Gastrocnemius medialis (tissue), 4 donors: ENCODE measurements around the gene CNGB1. TPM values are rescaled to one million over a fixed set of nuclear protein-coding genes. Genes with fewer than 3 reads are reported as not detected.
"Not testable (repeated sequence)": the region's sequence is repeated elsewhere in the genome, so short reads cannot be mapped to it uniquely, and the experiment has no call there.

Source experiments
- ATAC-seq, 2 donors: fragments of 150-250 bp; one replicate each; pipeline ENCODE4 v1.9.1; 2016
- DNase-seq, 2 donors: peaks; one replicate each; pipeline ENCODE4 v3.0.0-alpha.2; 2019
- H3K27ac ChIP-seq, 4 donors: fragments of 200-600 bp; sonication (generic); 1 replicate in 1 of 4; 2 replicates in 3 of 4; pipeline ENCODE4 v1.5.1; 2016 to 2018; ENCODE audit warnings: mild to moderate bottlenecking in 2 of 4, moderate library complexity in 1 of 4
- H3K27me3 ChIP-seq, 3 donors: fragments of 200-600 bp; sonication (generic) in 2 of 3; 1 replicate in 1 of 3; 2 replicates in 2 of 3; pipeline versions ENCODE4 v1.5.1 to v1.6.0; 2016 to 2019; ENCODE audit warnings: mild to moderate bottlenecking in 1 of 3, moderate library complexity in 1 of 3
- H3K36me3 ChIP-seq, 2 donors: fragments of 200-600 bp; sonication (generic) in 1 of 2; one replicate each; pipeline ENCODE4 v1.5.1; 2017 to 2018
- H3K4me1 ChIP-seq, 2 donors: fragments of 200-600 bp; sonication (generic) in 1 of 2; one replicate each; pipeline ENCODE4 v1.5.1; 2016 to 2017; ENCODE audit warnings: mild to moderate bottlenecking in 2 of 2
- H3K4me3 ChIP-seq, 4 donors: fragments of 200-600 bp; sonication (generic) in 3 of 4; 1 replicate in 1 of 4; 2 replicates in 3 of 4; pipeline ENCODE4 v1.5.1; 2016 to 2019; ENCODE audit warnings: mild to moderate bottlenecking in 2 of 4
- H3K9me3 ChIP-seq, 3 donors: fragments of 200-600 bp; sonication (generic) in 2 of 3; 1 replicate in 1 of 3; 2 replicates in 2 of 3; pipeline ENCODE4 v1.5.1; 2016 to 2019
- POLR2A ChIP-seq, 2 donors: fragments of 450-650 bp; IDR thresholded peaks; one replicate each; pipeline ENCODE4 v1.6.1; 2017; ENCODE audit warnings: antibody characterized with exemption in 2 of 2, mild to moderate bottlenecking in 2 of 2, moderate library complexity in 2 of 2
- in situ Hi-C, 4 donors: fragments of 200-750 bp; cut with MboI; loops; one replicate each; pipeline versions ENCODE4 v1.15.0 to v1.8.0; 2017; ENCODE audit warnings: low sequenced_read_pairs in 4 of 4
- intact Hi-C: fragments of 100-400 bp; cut with DNase I; formaldehyde crosslinking; loops from one replicate; pipeline ENCODE4 v1.15.1; 2023; ENCODE audit warnings: low total_unique reads
- total RNA-seq, 4 donors: library from RNA; depleted of rRNA; stranded (reverse); fragments of >200 nt; gene quantifications; one replicate each; pipeline versions ENCODE4 v1.1.0 to v1.2.3, GENCODE V29; 2016
- TF ChIP-seq, protein P1 (sequence below), 5 experiments: fragments of 450-650 bp in 3 of 5; fragments of 200-600 bp in 2 of 5; sonication (generic) in 2 of 5; IDR thresholded peaks in 4 of 5; conservative IDR thresholded peaks in 1 of 5; 1 replicate in 4 of 5; 2 replicates in 1 of 5; pipeline ENCODE4 v1.5.1; 2016 to 2019; ENCODE audit warnings: antibody characterized with exemption in 5 of 5, mild to moderate bottlenecking in 3 of 5, moderate library complexity in 3 of 5

Gene CNGB1
- total RNA-seq, 4 donors from 2014 or later: not detected

DNA sequence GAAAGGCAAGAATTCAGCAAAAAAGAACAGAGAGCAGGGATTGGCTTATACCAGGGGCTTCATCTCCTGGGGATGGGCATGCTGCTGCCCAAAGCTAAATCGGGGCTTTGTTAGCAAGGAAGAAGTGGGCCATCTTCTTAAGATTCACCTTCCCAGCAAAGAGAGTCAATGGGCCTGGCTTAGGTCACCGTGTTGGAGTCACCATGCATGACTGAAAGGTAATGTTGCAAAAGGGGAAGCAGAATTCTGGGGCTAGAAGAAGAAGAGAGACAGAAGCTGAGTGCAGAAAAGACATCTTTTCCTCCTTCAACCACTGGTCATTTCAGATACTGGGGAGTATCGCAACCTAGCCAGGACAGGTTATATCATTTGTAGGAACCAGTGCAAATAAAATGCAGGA is 92.3 kb downstream of the CNGB1 start:
- DNase-seq (no peak), ATAC-seq (no peak)
- intact Hi-C loops: no loop called here
- Histone ChIP-seq H3K27ac (no peak overlapping the region), H3K4me3 (no peak overlapping the region), H3K4me1 (no peaks in the 10 kb centered on the region), H3K9me3 (no peaks in the 10 kb centered on the region), H3K36me3 (no peaks in the 10 kb centered on the region), H3K27me3 (peaks cover 4 to 19% (median 19%) of the 10 kb centered on the region in 3 donors)
- TF ChIP-seq, protein P1, sequence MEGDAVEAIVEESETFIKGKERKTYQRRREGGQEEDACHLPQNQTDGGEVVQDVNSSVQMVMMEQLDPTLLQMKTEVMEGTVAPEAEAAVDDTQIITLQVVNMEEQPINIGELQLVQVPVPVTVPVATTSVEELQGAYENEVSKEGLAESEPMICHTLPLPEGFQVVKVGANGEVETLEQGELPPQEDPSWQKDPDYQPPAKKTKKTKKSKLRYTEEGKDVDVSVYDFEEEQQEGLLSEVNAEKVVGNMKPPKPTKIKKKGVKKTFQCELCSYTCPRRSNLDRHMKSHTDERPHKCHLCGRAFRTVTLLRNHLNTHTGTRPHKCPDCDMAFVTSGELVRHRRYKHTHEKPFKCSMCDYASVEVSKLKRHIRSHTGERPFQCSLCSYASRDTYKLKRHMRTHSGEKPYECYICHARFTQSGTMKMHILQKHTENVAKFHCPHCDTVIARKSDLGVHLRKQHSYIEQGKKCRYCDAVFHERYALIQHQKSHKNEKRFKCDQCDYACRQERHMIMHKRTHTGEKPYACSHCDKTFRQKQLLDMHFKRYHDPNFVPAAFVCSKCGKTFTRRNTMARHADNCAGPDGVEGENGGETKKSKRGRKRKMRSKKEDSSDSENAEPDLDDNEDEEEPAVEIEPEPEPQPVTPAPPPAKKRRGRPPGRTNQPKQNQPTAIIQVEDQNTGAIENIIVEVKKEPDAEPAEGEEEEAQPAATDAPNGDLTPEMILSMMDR (IDR thresholded peaks at IDR 0.05 in 4 of 5, conservative IDR thresholded peaks at IDR 0.05 in 1 of 5): no peak
- no peak for TF ChIP-seq POLR2A (IDR thresholded peaks at IDR 0.05)
- in situ Hi-C loops: no loop called here

DNA sequence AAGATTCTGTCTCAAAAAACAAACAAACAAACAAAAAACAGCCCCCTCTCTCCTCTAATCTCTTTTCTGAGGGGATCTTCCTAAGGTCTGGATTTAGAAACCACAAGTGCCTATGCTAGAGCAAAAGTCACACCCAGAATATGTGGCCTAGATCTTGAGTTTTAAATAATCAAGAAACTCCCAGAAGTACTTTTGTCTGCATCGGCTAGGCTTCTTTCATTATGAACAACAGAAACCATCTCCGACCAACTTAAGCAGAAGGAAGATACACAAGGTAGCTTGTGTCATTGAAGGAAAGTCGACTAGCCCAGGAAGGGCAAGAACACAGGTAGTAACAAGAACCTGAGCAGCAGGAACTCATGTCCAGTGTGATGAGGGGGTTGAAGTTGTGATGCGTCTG is 94.7 kb downstream of the CNGB1 start:
- H3K27ac ChIP-seq: no peak overlapping the region
- no peak for ATAC-seq
- intact Hi-C loops (no loop called here), in situ Hi-C loops (no loop called here)
- no peak for TF ChIP-seq POLR2A (IDR thresholded peaks at IDR 0.05)
- TF ChIP-seq, protein P1 (IDR thresholded peaks at IDR 0.05 in 4 of 5, conservative IDR thresholded peaks at IDR 0.05 in 1 of 5): no peak
- H3K36me3 ChIP-seq: no peaks in the 10 kb centered on the region
- no peak overlapping the region for H3K4me3 ChIP-seq
- H3K9me3 ChIP-seq: no peaks in the 10 kb centered on the region
- DNase-seq: no peak
- H3K27me3 ChIP-seq: peaks cover 0 to 7% (median 4%) of the 10 kb centered on the region in 3 donors
- no peaks in the 10 kb centered on the region for H3K4me1 ChIP-seq

DNA sequence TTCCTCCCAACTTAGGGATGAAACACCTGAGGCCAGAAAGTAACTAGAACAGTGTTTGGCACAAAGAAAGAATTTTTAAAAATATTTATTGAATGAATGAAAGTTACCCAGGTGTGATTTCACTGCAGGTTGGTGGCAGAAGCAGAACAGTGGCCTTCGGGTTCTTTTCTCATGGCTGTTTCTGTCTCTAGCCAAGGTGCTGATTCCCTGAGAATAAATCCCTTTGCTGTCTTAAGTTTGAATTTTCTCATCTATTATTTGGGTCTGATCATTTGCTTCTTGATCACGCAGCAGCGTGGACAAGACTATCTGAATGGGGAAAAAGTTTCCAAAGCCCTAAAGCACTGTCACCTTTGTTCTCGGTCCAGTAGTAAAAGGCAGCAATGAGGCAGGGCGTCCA is 95.6 kb downstream of the CNGB1 start:
- intact Hi-C loops (no loop called here), in situ Hi-C loops (no loop called here)
- Histone ChIP-seq H3K4me3 (no peak overlapping the region), H3K4me1 (no peaks in the 10 kb centered on the region), H3K9me3 (no peaks in the 10 kb centered on the region), H3K27me3 (peaks cover 0 to 7% (median 4%) of the 10 kb centered on the region in 3 donors), H3K27ac (no peak overlapping the region), H3K36me3 (no peaks in the 10 kb centered on the region)
- DNase-seq (no peak), ATAC-seq (no peak)
- TF ChIP-seq, protein P1 (IDR thresholded peaks at IDR 0.05 in 4 of 5, conservative IDR thresholded peaks at IDR 0.05 in 1 of 5): no peak
- TF ChIP-seq POLR2A (IDR thresholded peaks at IDR 0.05): no peak

DNA sequence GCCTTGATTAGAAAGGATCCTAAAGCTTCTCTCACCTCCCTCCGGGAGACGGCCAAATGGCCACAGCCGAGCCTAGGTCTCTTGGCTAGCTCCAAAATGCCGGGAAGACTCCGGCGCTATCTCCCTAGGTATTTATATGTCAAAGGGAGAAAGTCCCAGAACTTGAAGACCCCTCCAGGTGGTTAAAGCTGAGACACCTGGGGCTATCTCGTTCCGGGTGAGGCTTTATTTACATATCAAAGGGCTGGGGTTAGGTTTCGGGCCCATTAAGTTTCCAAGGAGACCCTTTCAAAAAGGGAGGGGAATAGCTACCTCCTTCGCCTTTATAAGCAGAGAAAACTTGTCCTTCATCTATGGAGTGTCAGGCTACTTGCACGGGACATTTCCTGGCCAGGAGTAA is 97.7 kb downstream of the CNGB1 start:
- no peak for TF ChIP-seq POLR2A (IDR thresholded peaks at IDR 0.05)
- TF ChIP-seq, protein P1 (IDR thresholded peaks at IDR 0.05 in 4 of 5, conservative IDR thresholded peaks at IDR 0.05 in 1 of 5): no peak
- H3K4me3 ChIP-seq: no peak overlapping the region
- DNase-seq (no peak), ATAC-seq (no peak)
- H3K9me3 ChIP-seq: no peaks in the 10 kb centered on the region
- H3K4me1 ChIP-seq: no peaks in the 10 kb centered on the region
- H3K36me3 ChIP-seq: no peaks in the 10 kb centered on the region
- H3K27ac ChIP-seq: no peak overlapping the region
- intact Hi-C loops (no loop called here), in situ Hi-C loops (loop anchor here in 1 of 4 donors (25.0 kb wide), 1 partner anchor 286 kb away; no protein-coding TSS in a partner anchor)
- H3K27me3 ChIP-seq: peaks cover 0 to 7% (median 4%) of the 10 kb centered on the region in 3 donors

DNA sequence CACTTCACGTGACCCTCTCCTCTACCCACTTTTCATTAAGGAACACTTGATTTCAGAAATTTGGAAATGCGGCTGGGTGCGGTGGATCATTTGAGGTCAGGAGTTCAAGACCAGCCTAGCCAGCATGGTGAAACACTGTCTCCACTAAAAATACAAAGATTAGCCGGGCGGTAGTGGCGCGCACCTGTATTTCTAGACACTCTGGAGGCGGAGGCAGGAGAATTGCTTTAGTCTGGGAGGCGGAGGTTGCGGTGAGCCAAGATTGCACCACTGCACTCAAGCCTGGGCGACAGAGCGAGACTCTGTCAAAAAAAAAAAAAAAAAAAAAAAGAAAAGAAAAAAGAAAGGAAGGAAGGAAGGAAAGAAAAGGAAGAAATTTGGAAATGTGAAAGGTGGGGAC is 98.2 kb downstream of the CNGB1 start:
- in situ Hi-C loops: loop anchor here in 1 of 4 donors (25.0 kb wide), 1 partner anchor 285 kb away; no protein-coding TSS in a partner anchor
- H3K4me3 ChIP-seq, DNase-seq, H3K36me3 ChIP-seq, ATAC-seq, H3K27ac ChIP-seq, H3K9me3 ChIP-seq, H3K27me3 ChIP-seq, H3K4me1 ChIP-seq, intact Hi-C loops: not testable (repeated sequence)
